PC-9 (cell line): ENCODE data around the gene BNIP3. TPM values are rescaled to one million over a fixed set of nuclear protein-coding genes. Genes with fewer than 3 reads are reported as not detected.
"Not testable (repeated sequence)": the region's sequence is repeated elsewhere in the genome, so short reads cannot be mapped to it uniquely, and the experiment has no call there.

Source experiments
- BruUV-seq: library from RNA; stranded (reverse); fragments of 400-500 nt; replicated peaks from 2 replicates; lab custom pipeline; 2021; lab: Mats Ljungman, UMichigan
- CTCF ChIA-PET: fragments of 300-600 bp; sonication (Branson Sonifier 250); formaldehyde crosslinking; loops from one replicate; lab custom pipeline; 2022; ENCODE audit warnings: antibody characterized with exemption; lab: Charles Lee
- POLR2A ChIA-PET: fragments of 300-600 bp; sonication (Branson Sonifier 250); formaldehyde crosslinking; loops from one replicate; lab custom pipeline; 2022; ENCODE audit warnings: antibody characterized with exemption; ENCODE audit not compliant: unreplicated experiment; lab: Charles Lee
- DNase-seq, 2 experiments: peaks; one replicate each; pipeline versions ENCODE4 v3.0.0 to v3.0.0-alpha.2; 2015 to 2022; ENCODE audit warnings: mixed read lengths in 1 of 2
- H2AFZ ChIP-seq: fragments of 200-600 bp; sonication (generic); 2 replicates; pipeline ENCODE4 v1.8.1; 2017; ENCODE audit warnings: antibody characterized with exemption
- H3F3A ChIP-seq: fragments of 200-600 bp; sonication (generic); 2 replicates; pipeline ENCODE4 v1.8.1; 2017; ENCODE audit warnings: antibody characterized with exemption, mild to moderate bottlenecking, low read depth; ENCODE audit not compliant: insufficient read depth
- H3K27ac ChIP-seq: fragments of 200-600 bp; sonication (generic); 2 replicates; pipeline ENCODE4 v1.6.1; 2016; ENCODE audit warnings: mixed run types
- H3K27me3 ChIP-seq: fragments of 200-600 bp; sonication (generic); 2 replicates; pipeline ENCODE4 v1.6.1; 2016; ENCODE audit warnings: low read depth, mixed run types; ENCODE audit not compliant: insufficient read depth
- H3K36me3 ChIP-seq: fragments of 200-600 bp; sonication (generic); 2 replicates; pipeline ENCODE4 v1.6.1; 2016; ENCODE audit warnings: low read depth, mixed run types
- H3K4me1 ChIP-seq: fragments of 200-600 bp; sonication (generic); replicated peaks from 2 replicates; pipeline ENCODE4 v1.6.1; 2016; ENCODE audit warnings: mixed run types; ENCODE audit not compliant: insufficient read depth
- H3K4me2 ChIP-seq: fragments of 200-600 bp; sonication (generic); 2 replicates; pipeline ENCODE4 v1.6.1; 2017; ENCODE audit warnings: mixed run types
- H3K4me3 ChIP-seq: fragments of 200-600 bp; sonication (generic); 2 replicates; pipeline ENCODE4 v1.6.1; 2016; ENCODE audit warnings: mixed run types
- H3K79me2 ChIP-seq: fragments of 200-600 bp; sonication (generic); 2 replicates; pipeline ENCODE4 v1.6.1; 2017; ENCODE audit warnings: low read depth, mixed run types
- H3K9me2 ChIP-seq: fragments of 200-600 bp; sonication (generic); 2 replicates; pipeline ENCODE4 v1.8.1; 2017; ENCODE audit warnings: mild to moderate bottlenecking; ENCODE audit not compliant: insufficient read depth
- H3K9me3 ChIP-seq: fragments of 200-600 bp; sonication (generic); 2 replicates; pipeline ENCODE4 v1.8.1; 2016; ENCODE audit warnings: low read depth; ENCODE audit not compliant: insufficient read depth
- H4K20me1 ChIP-seq: fragments of 200-600 bp; sonication (generic); 2 replicates; pipeline ENCODE4 v1.8.1; 2017; ENCODE audit not compliant: insufficient read depth
- CTCF ChIP-seq: fragments of 200-600 bp; sonication (generic); conservative IDR thresholded peaks from 2 replicates; pipeline ENCODE4 v1.6.1; 2017; ENCODE audit warnings: mixed run types, antibody characterized with exemption, mild to moderate bottlenecking, moderate library complexity
- EZH2 ChIP-seq: fragments of 200-600 bp; sonication (generic); IDR thresholded peaks from 2 replicates; pipeline ENCODE4 v1.8.0; 2017; ENCODE audit warnings: antibody characterized with exemption, low read depth
- intact Hi-C: fragments of 100-400 bp; cut with micrococcal nuclease; formaldehyde crosslinking; loops from one replicate; pipeline ENCODE4 v1.10.0; 2022; ENCODE audit not compliant: unreplicated experiment
- total RNA-seq: library from RNA; stranded (reverse); gene quantifications from 2 replicates; pipeline ENCODE4 v1.2.3, GENCODE V29; 2021

BNIP3 gene
- total RNA-seq, 1 experiment from 2014 or later = 21.0 TPM

DNA sequence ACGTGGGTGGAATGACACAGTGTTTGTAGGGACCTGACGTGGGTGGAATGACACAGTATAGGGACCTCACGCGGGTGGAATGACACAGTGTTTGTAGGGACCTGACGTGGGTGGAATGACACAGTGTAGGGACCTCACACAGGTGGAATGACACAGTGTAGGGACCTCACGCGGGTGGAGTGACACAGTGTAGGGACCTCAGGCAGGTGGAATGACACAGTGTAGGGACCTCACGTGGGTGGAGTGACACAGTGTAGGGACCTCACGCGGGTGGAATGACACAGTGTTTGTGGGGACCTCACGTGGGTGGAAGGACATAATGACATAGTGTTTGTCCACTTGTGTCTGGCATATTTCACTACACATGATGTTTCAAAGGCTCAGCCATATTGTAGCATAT, 61.6 kb downstream of the BNIP3 start:
- POLR2A ChIA-PET = no interaction called here
- CTCF ChIA-PET = no interaction called here
- no peak for TF ChIP-seq CTCF
- no peak for TF ChIP-seq EZH2

GRCh38 chr10:131919461-131919860, 62.3 kb downstream of the BNIP3 start:
- CTCF ChIA-PET, DNase-seq, H3K4me1 ChIP-seq, H3K36me3 ChIP-seq, H3F3A ChIP-seq, H2AFZ ChIP-seq, H3K9me2 ChIP-seq, H3K4me3 ChIP-seq, H3K27me3 ChIP-seq, BruUV-seq, H3K4me2 ChIP-seq, POLR2A ChIA-PET, H3K27ac ChIP-seq, H4K20me1 ChIP-seq, intact Hi-C loops, H3K9me3 ChIP-seq: not testable (repeated sequence)
- H3K79me2 ChIP-seq = peaks cover 55% of the 10 kb centered on the region

More for the DNA sequence above, 61.6 kb downstream of the BNIP3 start:
- H3K27ac ChIP-seq = no peak overlapping the region
- no peak overlapping the region for H2AFZ ChIP-seq
- H3K27me3 ChIP-seq = no peaks in the 10 kb centered on the region
- intact Hi-C loops = no loop called here
- H4K20me1 ChIP-seq = peaks cover 9% of the 10 kb centered on the region; the same call in 1 of the 2 replicates
- BruUV-seq = no TSS peak
- H3K9me2 ChIP-seq = no peaks in the 10 kb centered on the region
- no peak overlapping the region for H3K4me3 ChIP-seq
- peaks cover 55% of the 10 kb centered on the region for H3K79me2 ChIP-seq
- DNase-seq = no peak
- H3K4me1 ChIP-seq = no peaks in the 10 kb centered on the region
- no peak overlapping the region for H3K4me2 ChIP-seq
- no peaks in the 10 kb centered on the region for H3K36me3 ChIP-seq
- H3F3A ChIP-seq = peaks cover 7% of the 10 kb centered on the region; the same call in 1 of the 2 replicates
- H3K9me3 ChIP-seq = no peaks in the 10 kb centered on the region

Other genes with a start within 250 kb of the BNIP3 start
- 23.5 TPM in 2 replicates for gene PPP2R2D, start 80.9 kb downstream of the BNIP3 start, total RNA-seq
- gene JAKMIP3, start 84.0 kb upstream of the BNIP3 start, total RNA-seq = 5.6 and 5.8 TPM in 2 replicates
- gene DPYSL4, start 205.0 kb upstream of the BNIP3 start, total RNA-seq = 2.8 and 4.8 TPM in 2 replicates